CD14-positive monocyte (primary cell): ENCODE measurements around the gene EBF3. TPM values are rescaled to one million over a fixed set of nuclear protein-coding genes. Genes with fewer than 3 reads are reported as not detected.

Experiments
- DNase-seq, 3 donors: peaks; one replicate each; pipeline ENCODE4 v3.0.0-alpha.2; 2011 to 2022
- H2AFZ ChIP-seq: 2 replicates; pipeline ENCODE4 v1.6.0; 2012; ENCODE audit warnings: mild to moderate bottlenecking, low read depth, low read length, inconsistent platforms; ENCODE audit not compliant: insufficient read depth, poor library complexity, severe bottlenecking
- H3K27ac ChIP-seq, 2 donors: 1 replicate in 1 of 2; 2 replicates in 1 of 2; pipeline ENCODE4 v1.5.1; 2012 to 2013; ENCODE audit warnings: low read length in 2 of 2, control low read depth in 1 of 2, inconsistent platforms in 1 of 2, low read depth in 1 of 2, mild to moderate bottlenecking in 1 of 2
- H3K27me3 ChIP-seq, 2 donors: one replicate each; pipeline versions ENCODE4 v1.6.0 to v1.6.1; 2011 to 2013; ENCODE audit warnings: low read length in 2 of 2; ENCODE audit not compliant: control insufficient read depth in 2 of 2, insufficient read depth in 2 of 2
- H3K36me3 ChIP-seq, 2 donors: replicated peaks in 1 of 2; 1 replicate in 1 of 2; 2 replicates in 1 of 2; pipeline versions ENCODE4 v1.5.1 to v1.6.1; 2012 to 2013; ENCODE audit warnings: low read length in 2 of 2, control low read depth in 1 of 2, inconsistent platforms in 1 of 2, mild to moderate bottlenecking in 1 of 2; ENCODE audit not compliant: insufficient read depth in 2 of 2, control insufficient read depth in 1 of 2
- H3K4me1 ChIP-seq, 2 donors: 1 replicate in 1 of 2; 2 replicates in 1 of 2; pipeline versions ENCODE4 v1.5.1 to v1.6.1; 2012 to 2013; ENCODE audit warnings: low read length in 2 of 2, control low read depth in 1 of 2, inconsistent platforms in 1 of 2, mild to moderate bottlenecking in 1 of 2, moderate library complexity in 1 of 2; ENCODE audit not compliant: insufficient read depth in 2 of 2, control insufficient read depth in 1 of 2
- H3K4me2 ChIP-seq: replicated peaks from 2 replicates; pipeline ENCODE3; 2012; ENCODE audit warnings: low read length, moderate library complexity, mild to moderate bottlenecking; ENCODE audit not compliant: poor library complexity, severe bottlenecking; ENCODE audit errors: extremely low read depth
- H3K4me3 ChIP-seq, 3 experiments: fragments of 200-600 bp in 1 of 3; sonication (generic) in 1 of 3; replicated peaks in 1 of 3; 1 replicate in 2 of 3; 2 replicates in 1 of 3; pipeline ENCODE4 v1.5.1; 2011 to 2013; ENCODE audit warnings: low read length in 3 of 3, mild to moderate bottlenecking in 3 of 3, control low read depth in 2 of 3, low read depth in 2 of 3, inconsistent platforms in 1 of 3, moderate library complexity in 1 of 3
- H3K79me2 ChIP-seq: 2 replicates; pipeline ENCODE4 v1.6.0; 2012; ENCODE audit warnings: mild to moderate bottlenecking, control low read depth, inconsistent platforms, low read length, moderate library complexity; ENCODE audit not compliant: insufficient read depth
- H3K9ac ChIP-seq: 2 replicates; pipeline ENCODE4 v1.6.0; 2017; ENCODE audit warnings: low read length, mild to moderate bottlenecking; ENCODE audit not compliant: insufficient read depth, poor library complexity, severe bottlenecking
- H3K9me3 ChIP-seq, 2 donors: replicated peaks in 1 of 2; 1 replicate in 1 of 2; 2 replicates in 1 of 2; pipeline versions ENCODE4 v1.5.1 to v1.6.1; 2012 to 2013; ENCODE audit warnings: low read length in 2 of 2, control low read depth in 1 of 2; ENCODE audit not compliant: control insufficient read depth in 1 of 2, insufficient read depth in 1 of 2
- H4K20me1 ChIP-seq: 2 replicates; pipeline ENCODE4 v1.6.0; 2012; ENCODE audit warnings: mild to moderate bottlenecking, low read length, control low read depth, moderate library complexity; ENCODE audit not compliant: insufficient read depth
- H3K27ac Mint-ChIP-seq, 7 donors: one replicate each; pipeline ENCODE4 v1.8.0; 2020; ENCODE audit warnings: mild to moderate bottlenecking in 7 of 7, mixed read lengths in 7 of 7, moderate library complexity in 6 of 7, inconsistent platforms in 2 of 7
- H3K27me3 Mint-ChIP-seq, 3 donors: one replicate each; pipeline ENCODE4 v1.8.0; 2021 to 2022; ENCODE audit warnings: low read depth in 3 of 3, mild to moderate bottlenecking in 3 of 3, mixed read lengths in 3 of 3, moderate library complexity in 3 of 3, inconsistent platforms in 1 of 3
- H3K36me3 Mint-ChIP-seq, 2 donors: one replicate each; pipeline ENCODE4 v1.8.0; 2020; ENCODE audit warnings: mixed read lengths in 2 of 2, inconsistent platforms in 1 of 2, mild to moderate bottlenecking in 1 of 2
- H3K4me1 Mint-ChIP-seq: one replicate; pipeline ENCODE4 v1.8.0; 2020; ENCODE audit warnings: mild to moderate bottlenecking, mixed read lengths
- H3K4me3 Mint-ChIP-seq, 2 donors: one replicate each; pipeline ENCODE4 v1.8.0; 2020; ENCODE audit warnings: mild to moderate bottlenecking in 2 of 2, mixed read lengths in 2 of 2, moderate library complexity in 1 of 2
- H3K9me3 Mint-ChIP-seq, 7 donors: one replicate each; pipeline ENCODE4 v1.8.0; 2020 to 2022; ENCODE audit warnings: mixed read lengths in 7 of 7, mild to moderate bottlenecking in 6 of 7, moderate library complexity in 6 of 7, inconsistent platforms in 2 of 7
- CTCF ChIP-seq: fragments of 200-600 bp; IDR thresholded peaks from one replicate; pipeline ENCODE4 v1.8.0; 2022; ENCODE audit warnings: antibody characterized with exemption, mild to moderate bottlenecking
- WGBS: methylation state at CpG from one replicate; pipeline ENCODE4 v1.1.5; 2013; ENCODE audit warnings: missing lambda C conversion rate; ENCODE audit not compliant: insufficient coverage; 5-methylcytosine and 5-hydroxymethylcytosine counted together
- intact Hi-C, 2 donors: fragments of 100-400 bp; cut with micrococcal nuclease; formaldehyde crosslinking; loops; one replicate each; pipeline versions ENCODE4 v1.15.0 to v1.15.1; 2023
- polyA plus RNA-seq, 3 donors: library from polyadenylated mRNA; depleted of rRNA in 1 of 3; unstranded in 2 of 3; stranded (reverse) in 1 of 3; fragments of 300-500 nt in 2 of 3; fragments of >200 nt in 1 of 3; fragmentation: Illumina TruSeq in 2 of 3; gene quantifications; 1 replicate in 2 of 3; 2 replicates in 1 of 3; pipeline ENCODE4 v1.2.3, GENCODE V29; 2012 to 2021

The EBF3 gene
- polyA plus RNA-seq, 3 donors, result not detected

DNA sequence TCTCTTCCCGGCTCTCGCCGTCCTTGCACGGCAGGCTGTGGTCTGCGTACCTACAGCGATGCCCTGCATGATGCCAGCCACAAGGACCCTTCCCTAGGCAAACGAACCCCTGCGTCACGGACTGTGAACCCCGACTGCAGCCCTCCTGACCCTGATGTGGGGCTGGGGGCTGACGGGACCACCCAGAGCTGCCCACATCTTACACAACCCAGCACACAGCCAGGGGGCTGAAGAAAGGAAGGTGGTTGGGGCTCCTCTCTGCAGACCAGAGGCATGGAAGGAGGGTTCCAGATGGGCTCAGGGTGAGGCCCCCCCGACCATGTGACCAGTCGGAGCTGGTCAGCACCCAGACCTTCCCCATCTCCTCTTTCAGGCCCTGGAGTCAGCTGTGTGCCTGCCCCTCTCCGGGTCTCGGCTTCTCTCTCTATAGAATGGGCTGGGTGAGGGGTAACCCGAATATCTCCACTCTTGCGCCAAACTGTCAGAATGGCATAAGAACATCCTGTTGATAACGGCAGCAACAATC lies 41.4 kb downstream of the EBF3 start:
- no peak for TF ChIP-seq CTCF
- H3K9me3 ChIP-seq, result no peaks in the 10 kb centered on the region
- peaks cover 2 to 5% (median 2%) of the 10 kb centered on the region in 3 donors for H3K27me3 Mint-ChIP-seq
- no peaks in the 10 kb centered on the region for H3K27me3 ChIP-seq
- H3K9ac ChIP-seq, result no peak overlapping the region
- peaks cover 0 to 7% (median 2%) of the 10 kb centered on the region in 7 donors for H3K9me3 Mint-ChIP-seq
- no peak overlapping the region for H3K4me3 ChIP-seq
- intact Hi-C loops, result no loop called here
- no peaks in the 10 kb centered on the region for H3K4me1 Mint-ChIP-seq
- H4K20me1 ChIP-seq, result no peaks in the 10 kb centered on the region
- peak overlapping the region in 1 of 7 donors; percentile 27 for H3K27ac Mint-ChIP-seq
- H3K4me3 Mint-ChIP-seq, result no peak overlapping the region
- no peak overlapping the region for H2AFZ ChIP-seq
- H3K79me2 ChIP-seq, result no peaks in the 10 kb centered on the region
- H3K27ac ChIP-seq, result no peak overlapping the region
- WGBS, result 84% methylated on average over 8 of the region's 18 CpGs
- no peak overlapping the region for H3K4me2 ChIP-seq
- DNase-seq, result no peak
- H3K4me1 ChIP-seq, result no peaks in the 10 kb centered on the region
- no peaks in the 10 kb centered on the region for H3K36me3 Mint-ChIP-seq
- H3K36me3 ChIP-seq, result no peaks in the 10 kb centered on the region

DNA sequence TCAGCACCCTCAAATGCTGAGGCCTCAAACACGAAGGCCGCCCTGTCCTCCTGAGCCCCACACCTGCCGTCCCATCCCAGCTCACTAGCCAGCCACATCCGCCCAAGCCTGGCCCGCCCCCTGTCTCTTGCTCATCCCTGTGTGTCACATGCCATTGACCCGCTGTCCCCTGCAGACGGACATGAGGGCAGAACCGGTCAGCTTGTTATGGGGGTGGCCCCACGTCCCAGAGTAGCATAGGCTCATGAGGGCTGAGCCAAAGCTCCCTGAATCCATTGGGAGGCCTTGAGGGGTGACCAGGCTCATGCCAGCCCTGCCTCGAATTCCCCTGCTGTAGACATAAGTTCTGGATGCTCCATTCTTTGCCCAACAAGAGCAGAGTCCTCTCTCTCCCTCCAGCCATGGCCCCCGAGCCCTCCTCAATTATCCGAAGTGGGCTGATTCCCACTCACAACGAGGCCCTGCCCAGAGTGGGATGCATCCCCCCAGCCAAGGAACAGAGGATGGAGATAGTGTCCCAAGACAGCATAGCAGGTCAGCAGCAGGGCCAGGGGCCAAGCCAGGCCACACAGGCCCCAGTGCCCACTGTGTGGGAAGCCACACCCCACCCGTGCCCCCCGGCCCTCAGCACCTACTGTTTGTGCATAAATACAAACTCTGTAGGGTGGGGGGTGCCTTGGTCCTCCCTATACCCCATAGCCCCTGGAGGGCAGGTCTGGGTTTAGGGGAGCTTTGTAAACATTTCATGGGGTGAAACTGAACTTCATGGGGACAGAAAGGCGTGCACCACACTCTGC lies 42.1 kb downstream of the EBF3 start:
- H3K4me1 ChIP-seq, result no peaks in the 10 kb centered on the region
- H3K4me2 ChIP-seq, result no peak overlapping the region
- TF ChIP-seq CTCF, result no peak
- H3K27ac ChIP-seq, result no peak overlapping the region
- DNase-seq, result no peak
- 91% methylated on average over 10 of the region's 16 CpGs for WGBS
- no peaks in the 10 kb centered on the region for H3K36me3 Mint-ChIP-seq
- H3K27me3 Mint-ChIP-seq, result peaks cover 1 to 2% (median 2%) of the 10 kb centered on the region in 3 donors
- intact Hi-C loops, result no loop called here
- H3K27me3 ChIP-seq, result no peaks in the 10 kb centered on the region
- H3K9me3 ChIP-seq, result no peaks in the 10 kb centered on the region
- H3K4me3 Mint-ChIP-seq, result no peak overlapping the region
- H2AFZ ChIP-seq, result no peak overlapping the region
- no peaks in the 10 kb centered on the region for H3K36me3 ChIP-seq
- H3K4me1 Mint-ChIP-seq, result no peaks in the 10 kb centered on the region
- peak overlapping the region in 2 of 7 donors; percentile 27 to 74 for H3K27ac Mint-ChIP-seq
- peaks cover 0 to 7% (median 2%) of the 10 kb centered on the region in 7 donors for H3K9me3 Mint-ChIP-seq
- no peaks in the 10 kb centered on the region for H3K79me2 ChIP-seq
- no peak overlapping the region for H3K9ac ChIP-seq
- no peaks in the 10 kb centered on the region for H4K20me1 ChIP-seq
- H3K4me3 ChIP-seq, result no peak overlapping the region
